ENCODE measurements around the gene TTC28. TPM values are rescaled to one million over a fixed set of nuclear protein-coding genes. Genes with fewer than 3 reads are reported as not detected.

The TTC28 gene
- total RNA-seq, 2 donors from 2014 or later: 29.2 to 74.6 TPM

DNA sequence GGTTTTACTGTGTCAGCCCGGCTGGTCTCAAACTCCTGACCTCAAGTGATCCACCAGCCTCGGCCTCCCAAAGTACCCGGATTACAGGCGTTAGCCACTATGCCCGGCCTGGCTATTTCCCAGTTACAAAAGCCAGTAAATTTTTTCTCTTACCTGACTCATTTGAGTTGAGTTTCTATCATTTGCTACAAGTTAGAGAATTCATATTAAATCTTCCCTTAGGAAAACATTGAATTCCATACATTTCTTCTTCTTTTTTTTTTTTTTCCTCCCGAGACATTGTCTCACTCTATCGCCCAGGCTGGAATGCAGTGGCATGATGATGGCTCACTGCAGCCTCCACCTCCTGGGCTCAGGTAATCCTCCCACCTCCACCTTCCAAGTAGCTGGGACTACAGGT lies 36.0 kb upstream of the TTC28 start:
- intact Hi-C loops (cut with DNase I): loop anchor here (10.0 kb wide), 1 partner anchor 111 kb away; no protein-coding TSS in a partner anchor
- DNase-seq (ENCODE audit: low spot score): no peak
- no peaks in the 10 kb centered on the region for H3K27me3 ChIP-seq (replicated peaks; ENCODE audit: insufficient read depth)

DNA sequence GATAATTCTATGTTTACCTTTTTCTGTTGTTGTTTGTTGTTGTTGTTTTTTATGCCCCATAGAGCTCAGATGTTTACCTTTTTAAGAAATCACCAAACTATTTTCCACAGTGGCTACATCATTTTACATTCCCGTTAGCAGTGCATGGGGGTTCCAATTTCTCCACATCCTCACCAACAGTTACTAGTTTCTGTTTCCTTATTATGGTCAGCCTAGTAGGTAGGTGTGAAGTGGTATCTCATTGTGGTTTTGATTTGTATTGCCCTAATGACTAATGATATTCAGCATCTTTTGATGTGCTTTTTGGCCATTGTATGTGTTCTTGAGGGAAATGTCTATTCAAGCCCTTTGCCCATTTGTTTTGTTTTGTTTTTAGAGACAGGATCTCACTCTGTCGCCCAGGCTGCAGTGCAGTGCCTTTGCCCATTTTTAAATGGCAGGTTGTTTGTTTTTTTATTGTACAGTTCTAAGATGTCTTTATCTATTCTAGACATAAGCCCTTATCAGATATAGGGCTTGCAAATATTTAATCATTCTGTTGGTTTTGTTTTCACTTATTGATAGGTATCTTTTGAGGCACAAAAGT lies 34.5 kb upstream of the TTC28 start:
- Histone ChIP-seq H3K27me3 (replicated peaks; ENCODE audit: insufficient read depth) (no peaks in the 10 kb centered on the region), H3K27ac (no peak overlapping the region), H3K4me1 (replicated peaks) (no peaks in the 10 kb centered on the region), H3K9me3 (no peaks in the 10 kb centered on the region), H3K36me3 (no peaks in the 10 kb centered on the region), H3K4me3 (no peak overlapping the region)
- intact Hi-C loops (cut with DNase I): loop anchor here (10.0 kb wide), 1 partner anchor 109 kb away; no protein-coding TSS in a partner anchor
- DNase-seq (ENCODE audit: low spot score): no peak
- 85% methylated on average over 2 of the region's 2 CpGs for WGBS
- TF ChIP-seq, protein P1, sequence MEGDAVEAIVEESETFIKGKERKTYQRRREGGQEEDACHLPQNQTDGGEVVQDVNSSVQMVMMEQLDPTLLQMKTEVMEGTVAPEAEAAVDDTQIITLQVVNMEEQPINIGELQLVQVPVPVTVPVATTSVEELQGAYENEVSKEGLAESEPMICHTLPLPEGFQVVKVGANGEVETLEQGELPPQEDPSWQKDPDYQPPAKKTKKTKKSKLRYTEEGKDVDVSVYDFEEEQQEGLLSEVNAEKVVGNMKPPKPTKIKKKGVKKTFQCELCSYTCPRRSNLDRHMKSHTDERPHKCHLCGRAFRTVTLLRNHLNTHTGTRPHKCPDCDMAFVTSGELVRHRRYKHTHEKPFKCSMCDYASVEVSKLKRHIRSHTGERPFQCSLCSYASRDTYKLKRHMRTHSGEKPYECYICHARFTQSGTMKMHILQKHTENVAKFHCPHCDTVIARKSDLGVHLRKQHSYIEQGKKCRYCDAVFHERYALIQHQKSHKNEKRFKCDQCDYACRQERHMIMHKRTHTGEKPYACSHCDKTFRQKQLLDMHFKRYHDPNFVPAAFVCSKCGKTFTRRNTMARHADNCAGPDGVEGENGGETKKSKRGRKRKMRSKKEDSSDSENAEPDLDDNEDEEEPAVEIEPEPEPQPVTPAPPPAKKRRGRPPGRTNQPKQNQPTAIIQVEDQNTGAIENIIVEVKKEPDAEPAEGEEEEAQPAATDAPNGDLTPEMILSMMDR (IDR thresholded peaks at IDR 0.05): no peak
- TF ChIP-seq POLR2A (IDR thresholded peaks at IDR 0.05) (no peak), POLR2AphosphoS5 (IDR thresholded peaks at IDR 0.05) (no peak)

More for the DNA sequence above, 36.0 kb upstream of the TTC28 start:
- Histone ChIP-seq H3K36me3 (no peaks in the 10 kb centered on the region), H3K4me1 (replicated peaks) (no peaks in the 10 kb centered on the region), H3K27ac (no peak overlapping the region), H3K9me3 (no peaks in the 10 kb centered on the region), H3K4me3 (no peak overlapping the region)
- TF ChIP-seq, protein P1 (IDR thresholded peaks at IDR 0.05): no peak
- TF ChIP-seq POLR2A (IDR thresholded peaks at IDR 0.05) (no peak), POLR2AphosphoS5 (IDR thresholded peaks at IDR 0.05) (no peak)
- 95% methylated on average over 7 of the region's 7 CpGs for WGBS

DNA sequence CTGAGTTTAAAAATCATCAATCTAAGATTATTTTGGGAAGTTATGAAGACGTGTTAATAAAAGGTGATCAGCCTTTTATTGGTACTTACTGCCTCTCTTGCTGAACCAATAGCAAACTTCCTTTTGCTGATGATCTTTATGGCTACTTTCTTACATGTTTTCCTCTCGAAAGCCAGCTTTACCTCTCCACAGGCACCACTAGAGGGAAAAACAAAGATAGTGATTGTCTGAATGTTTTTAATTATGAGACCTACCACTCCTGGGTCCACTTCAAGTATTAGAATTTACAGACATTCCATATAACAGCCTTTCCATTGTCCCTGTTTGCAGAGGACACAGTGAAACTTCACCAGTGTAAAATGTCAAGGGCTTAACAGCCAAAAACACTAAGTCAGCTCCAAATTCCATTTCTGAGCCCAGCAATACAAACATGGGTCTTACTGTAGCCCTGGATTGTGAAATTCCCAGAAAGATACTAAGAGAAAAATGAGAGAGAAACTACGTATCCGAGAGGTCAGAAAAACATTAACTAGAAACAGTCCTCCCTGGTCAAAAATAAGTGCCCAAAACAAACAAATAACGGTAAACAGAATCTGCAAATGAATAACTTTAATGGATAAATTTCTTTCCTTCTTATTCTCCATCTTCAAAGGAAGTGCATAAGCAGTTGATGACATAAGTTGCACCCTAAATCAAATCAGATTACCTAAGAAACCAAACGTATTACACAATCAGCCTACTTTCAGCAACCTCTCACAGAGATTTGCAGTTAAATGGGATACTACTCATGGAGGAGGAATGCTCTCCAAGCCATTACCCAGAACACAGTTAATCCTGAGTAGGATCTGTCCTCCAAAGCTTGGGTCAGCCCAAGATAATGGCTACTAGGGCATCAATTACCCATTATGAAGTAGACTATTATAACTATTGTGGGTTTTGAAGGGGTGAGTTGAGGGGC lies 32.5 kb upstream of the TTC28 start:
- H3K27me3 ChIP-seq (replicated peaks; ENCODE audit: insufficient read depth): no peaks in the 10 kb centered on the region
- no peaks in the 10 kb centered on the region for H3K4me1 ChIP-seq (replicated peaks)
- peak overlapping the region; percentile 20 to 35 for H3K27ac ChIP-seq
- no peak for TF ChIP-seq POLR2AphosphoS5 (IDR thresholded peaks at IDR 0.05)
- no peak for TF ChIP-seq POLR2A (IDR thresholded peaks at IDR 0.05)
- TF ChIP-seq, protein P1 (IDR thresholded peaks at IDR 0.05): no peak
- H3K9me3 ChIP-seq: no peaks in the 10 kb centered on the region
- intact Hi-C loops (cut with DNase I): loop anchor here (1.0 to 10.0 kb wide), 2 partner anchors 29 to 107 kb away; partner anchors contain the start of gene CHEK2
- no peak overlapping the region for H3K4me3 ChIP-seq
- H3K36me3 ChIP-seq: no peaks in the 10 kb centered on the region
- no peak for DNase-seq (ENCODE audit: low spot score)
- 39% methylated on average over 6 of the region's 6 CpGs for WGBS

DNA sequence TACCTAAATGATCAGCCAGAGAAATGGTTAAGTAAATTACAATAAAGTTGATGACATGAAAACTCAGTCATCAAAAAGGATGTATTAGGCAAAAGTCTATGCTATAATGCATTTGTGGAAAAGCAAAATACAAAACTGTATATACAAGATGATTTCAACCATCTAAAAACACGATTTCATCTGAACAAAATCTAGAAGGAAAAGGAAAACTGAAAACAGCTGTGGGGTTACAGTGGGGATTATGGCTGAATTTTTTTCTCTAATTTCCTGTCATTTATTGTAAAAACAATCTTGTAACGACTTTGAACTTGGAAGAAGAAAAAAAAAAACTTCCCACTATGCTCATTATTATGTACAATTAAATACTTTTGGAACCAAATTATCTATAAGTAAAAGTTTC lies 31.7 kb upstream of the TTC28 start:
- Histone ChIP-seq H3K4me1 (replicated peaks) (no peaks in the 10 kb centered on the region), H3K9me3 (no peaks in the 10 kb centered on the region), H3K4me3 (no peak overlapping the region), H3K27me3 (replicated peaks; ENCODE audit: insufficient read depth) (no peaks in the 10 kb centered on the region), H3K27ac (no peak overlapping the region), H3K36me3 (no peaks in the 10 kb centered on the region)
- TF ChIP-seq POLR2A (IDR thresholded peaks at IDR 0.05) (no peak), POLR2AphosphoS5 (IDR thresholded peaks at IDR 0.05) (no peak)
- TF ChIP-seq, protein P1 (IDR thresholded peaks at IDR 0.05): no peak
- DNase-seq (ENCODE audit: low spot score): no peak
- intact Hi-C loops (cut with DNase I): loop anchor here (10.0 kb wide), 1 partner anchor 107 kb away; no protein-coding TSS in a partner anchor
- whole genome bisulfite sequencing: 68% methylated on average over 2 of the region's 2 CpGs
